Measurements from ENCODE around the gene GABBR2. TPM values are rescaled to one million over a fixed set of nuclear protein-coding genes. Genes with fewer than 3 reads are reported as not detected.

The GABBR2 gene
- polyA plus RNA-seq, 1 of the 3 experiments (the other 2 are of a cell fraction), result not detected

DNA sequence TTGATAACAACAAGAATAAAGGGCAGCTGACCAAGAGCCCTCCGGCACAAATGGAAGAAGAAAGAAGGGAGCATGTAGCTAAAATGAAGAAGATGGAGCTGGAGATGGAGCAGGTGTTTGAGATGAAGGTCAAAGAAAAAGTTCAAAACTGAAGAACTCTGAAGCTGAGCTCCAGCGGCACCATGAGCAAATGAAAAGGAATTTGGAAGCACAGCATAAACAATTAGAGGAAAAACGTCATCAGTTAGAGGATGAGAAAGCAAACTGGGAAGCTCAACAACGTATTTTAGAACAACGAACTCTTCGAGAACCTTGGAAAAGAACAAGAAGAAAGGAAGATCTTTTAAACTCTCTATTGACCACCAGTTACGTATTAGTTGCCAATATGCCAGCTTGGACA lies 100.9 kb downstream of the GABBR2 start:
- Histone ChIP-seq H3K9ac (no peak overlapping the region), H2AFZ (ENCODE audit: low read depth) (peak overlapping the region; percentile 2; the same call in 1 of the 2 replicates), H3K27ac (ENCODE audit: low read depth in 2 of 2, low read length in 1 of 2) (no peak overlapping the region), H3K27me3 (ENCODE audit: insufficient read depth) (peaks cover 4% of the 10 kb centered on the region; the same call in 1 of the 2 replicates), H3K9me3 (no peaks in the 10 kb centered on the region), H3K4me3 (ENCODE audit: low read depth in 2 of 2, low read length in 1 of 2) (no peak overlapping the region), H4K20me1 (ENCODE audit: insufficient read depth) (no peaks in the 10 kb centered on the region), H3K4me1 (ENCODE audit: control insufficient read depth in 1 of 2, insufficient read depth in 2 of 2, low read depth in 1 of 2, low read length in 1 of 2) (no peaks in the 10 kb centered on the region), H3F3A (replicated peaks; ENCODE audit: insufficient read depth) (no peaks in the 10 kb centered on the region), H3K79me2 (ENCODE audit: insufficient read depth) (no peaks in the 10 kb centered on the region), H3K4me2 (no peak overlapping the region), H3K36me3 (replicated peaks in 1 of 2; ENCODE audit: control insufficient read depth in 1 of 2, insufficient read depth in 2 of 2, low read length in 1 of 2) (no peaks in the 10 kb centered on the region), H3K9me2 (no peaks in the 10 kb centered on the region)
- no peak for TF ChIP-seq CHD2 (IDR thresholded peaks at IDR 0.05; ENCODE audit: low read length, partially characterized antibody)
- 52% methylated on average over 7 of the region's 7 CpGs for WGBS (ENCODE audit: low lambda C conversion rate)
- no peak for DNase-seq
- POLR2A ChIA-PET, result no interaction called here
- CTCF ChIA-PET, result interaction anchor here (0.7 to 1.1 kb wide), 2 partner anchors 166 to 182 kb away, joined by 3 read pairs; no protein-coding TSS in a partner anchor

DNA sequence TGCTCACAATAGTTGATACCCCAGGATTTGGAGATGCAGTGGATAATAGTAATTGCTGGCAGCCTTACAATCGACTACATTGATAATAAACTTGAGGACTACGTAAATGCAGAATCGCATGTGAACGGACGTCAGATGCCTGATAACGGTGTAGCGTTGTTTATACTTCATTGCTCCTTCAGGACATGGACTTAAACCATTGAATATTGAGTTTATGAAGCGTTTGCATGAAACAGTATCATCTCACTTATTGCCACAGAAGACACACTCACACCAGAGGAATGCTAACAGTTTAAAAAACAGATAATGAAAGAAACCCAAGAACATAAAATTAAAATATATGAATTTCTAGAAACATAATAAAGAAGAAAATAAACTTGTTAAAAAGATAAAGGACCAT lies 101.6 kb downstream of the GABBR2 start:
- H3K27me3 ChIP-seq (ENCODE audit: insufficient read depth), result peaks cover 4% of the 10 kb centered on the region; the same call in 1 of the 2 replicates
- no peaks in the 10 kb centered on the region for H4K20me1 ChIP-seq (ENCODE audit: insufficient read depth)
- H3K9ac ChIP-seq, result no peak overlapping the region
- no peaks in the 10 kb centered on the region for H3K36me3 ChIP-seq (replicated peaks in 1 of 2; ENCODE audit: control insufficient read depth in 1 of 2, insufficient read depth in 2 of 2, low read length in 1 of 2)
- no peaks in the 10 kb centered on the region for H3F3A ChIP-seq (replicated peaks; ENCODE audit: insufficient read depth)
- no peak overlapping the region for H2AFZ ChIP-seq (ENCODE audit: low read depth)
- no peaks in the 10 kb centered on the region for H3K9me2 ChIP-seq
- H3K4me1 ChIP-seq (ENCODE audit: control insufficient read depth in 1 of 2, insufficient read depth in 2 of 2, low read depth in 1 of 2, low read length in 1 of 2), result no peaks in the 10 kb centered on the region
- no peak for DNase-seq
- H3K9me3 ChIP-seq, result no peaks in the 10 kb centered on the region
- POLR2A ChIA-PET, result no interaction called here
- H3K27ac ChIP-seq (ENCODE audit: low read depth in 2 of 2, low read length in 1 of 2), result no peak overlapping the region
- CTCF ChIA-PET, result no interaction called here
- H3K4me2 ChIP-seq, result no peak overlapping the region
- 55% methylated on average over 8 of the region's 8 CpGs for WGBS (ENCODE audit: low lambda C conversion rate)
- TF ChIP-seq CHD2 (IDR thresholded peaks at IDR 0.05; ENCODE audit: low read length, partially characterized antibody), result no peak
- TF ChIP-seq EP300 (IDR thresholded peaks at IDR 0.05; ENCODE audit: borderline replicate concordance in 1 of 2, low read depth in 1 of 2, low read length in 1 of 2), result no peak
- TF ChIP-seq FOXM1 (IDR thresholded peaks at IDR 0.05; ENCODE audit: low read depth), result no peak
- TF ChIP-seq FOXJ3 (CRISPR knock-in tag; IDR thresholded peaks at IDR 0.05), result no peak
- no peak overlapping the region for H3K4me3 ChIP-seq (ENCODE audit: low read depth in 2 of 2, low read length in 1 of 2)
- H3K79me2 ChIP-seq (ENCODE audit: insufficient read depth), result no peaks in the 10 kb centered on the region

DNA sequence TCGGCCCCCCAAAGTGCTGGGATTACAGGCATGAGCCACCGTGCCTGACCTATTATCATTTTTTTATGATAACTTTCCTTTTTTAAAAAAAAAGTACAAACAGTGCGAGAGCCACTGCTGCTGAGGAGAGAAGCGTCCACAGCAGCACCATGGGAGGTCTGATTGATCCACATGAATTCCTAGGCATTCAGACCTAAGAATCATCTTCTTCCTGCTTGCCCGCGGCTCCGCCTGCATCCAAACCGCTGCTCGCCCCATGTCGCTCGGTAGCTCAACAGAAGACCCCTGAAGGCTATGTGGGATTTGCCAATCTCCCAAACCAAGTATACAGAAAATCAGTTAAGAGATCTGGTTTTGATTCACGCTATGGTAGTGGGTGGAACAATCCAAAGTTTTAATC lies 102.0 kb downstream of the GABBR2 start:
- H3K9ac ChIP-seq, result no peak overlapping the region
- no peak overlapping the region for H3K4me3 ChIP-seq (ENCODE audit: low read depth in 2 of 2, low read length in 1 of 2)
- H3F3A ChIP-seq (replicated peaks; ENCODE audit: insufficient read depth), result no peaks in the 10 kb centered on the region
- WGBS (ENCODE audit: low lambda C conversion rate), result 65% methylated on average over 12 of the region's 12 CpGs
- no peaks in the 10 kb centered on the region for H3K9me2 ChIP-seq
- no peaks in the 10 kb centered on the region for H3K4me1 ChIP-seq (ENCODE audit: control insufficient read depth in 1 of 2, insufficient read depth in 2 of 2, low read depth in 1 of 2, low read length in 1 of 2)
- no peaks in the 10 kb centered on the region for H3K9me3 ChIP-seq
- H3K27me3 ChIP-seq (ENCODE audit: insufficient read depth), result peaks cover 4% of the 10 kb centered on the region; the same call in 1 of the 2 replicates
- no peak overlapping the region for H3K27ac ChIP-seq (ENCODE audit: low read depth in 2 of 2, low read length in 1 of 2)
- ChIA-PET CTCF (no interaction called here), POLR2A (no interaction called here)
- H3K4me2 ChIP-seq, result no peak overlapping the region
- DNase-seq, result no peak
- TF ChIP-seq RCOR1 (IDR thresholded peaks at IDR 0.05; ENCODE audit: low read length) (no peak), POLR2AphosphoS5 (IDR thresholded peaks at IDR 0.05; ENCODE audit: low read depth, low read length) (no peak), IRF3 (IDR thresholded peaks at IDR 0.05; ENCODE audit: low read depth, low read length) (no peak), GABPA (IDR thresholded peaks at IDR 0.05; ENCODE audit: low read depth) (no peak)
- H3K79me2 ChIP-seq (ENCODE audit: insufficient read depth), result no peaks in the 10 kb centered on the region
- no peaks in the 10 kb centered on the region for H3K36me3 ChIP-seq (replicated peaks in 1 of 2; ENCODE audit: control insufficient read depth in 1 of 2, insufficient read depth in 2 of 2, low read length in 1 of 2)
- no peaks in the 10 kb centered on the region for H4K20me1 ChIP-seq (ENCODE audit: insufficient read depth)
- H2AFZ ChIP-seq (ENCODE audit: low read depth), result no peak overlapping the region
